HG03575 (cell line): ENCODE measurements around the gene PCCA.
"Not testable (repeated sequence)": the region's sequence is repeated elsewhere in the genome, so short reads cannot be mapped to it uniquely, and the experiment has no call there.

ENCODE experiments used
- ATAC-seq: cut with Tn5 transposase; IDR thresholded peaks from one replicate; pipeline ENCODE4 v1.9.1; 2021; ENCODE audit not compliant: unreplicated experiment, insufficient number of reproducible peaks, low FRiP score; ENCODE audit errors: extremely low read depth

Gene PCCA

GRCh38 chr13:100088644-100089464 lies at the start of gene PCCA:
Gene PCCA (plus strand): TSS chr13:100089093. CDS start chr13:100089121, 28 bp downstream.
- ATAC-seq = peak; percentile 75

GRCh38 chr13:100039740-100040139 lies 49.2 kb upstream of the PCCA start:
- ATAC-seq = no peak

GRCh38 chr13:100040196-100040595 lies 48.7 kb upstream of the PCCA start:
- ATAC-seq = no peak

GRCh38 chr13:100044936-100045335 lies 44.0 kb upstream of the PCCA start:
- ATAC-seq = no peak

GRCh38 chr13:100045355-100045754 lies 43.5 kb upstream of the PCCA start:
- no peak for ATAC-seq

- no peak for ATAC-seq
Observed at GRCh38 chr13:100051070-100051469, 37.8 kb upstream of the PCCA start.

GRCh38 chr13:100059827-100060226 lies 29.1 kb upstream of the PCCA start:
- no peak for ATAC-seq

GRCh38 chr13:100063333-100063732 lies 25.6 kb upstream of the PCCA start:
- ATAC-seq = no peak

GRCh38 chr13:100063906-100064305 lies 25.0 kb upstream of the PCCA start:
- no peak for ATAC-seq

GRCh38 chr13:100068133-100068931 lies 20.6 kb upstream of the PCCA start:
- no peak for ATAC-seq

- no peak for ATAC-seq
Observed at GRCh38 chr13:100069278-100069677, 19.6 kb upstream of the PCCA start.

GRCh38 chr13:100075700-100076587 lies 12.9 kb upstream of the PCCA start:
- no peak for ATAC-seq

- ATAC-seq = not testable (repeated sequence)
Observed at GRCh38 chr13:100079003-100079402, 9.9 kb upstream of the PCCA start.

- ATAC-seq = not testable (repeated sequence)
Observed at GRCh38 chr13:100083401-100083800, 5.5 kb upstream of the PCCA start.

- no peak for ATAC-seq
Observed at GRCh38 chr13:100088273-100088643, 635 bp upstream of the PCCA start.

- ATAC-seq = peak; percentile 11
Observed at GRCh38 chr13:100089465-100090032, 656 bp downstream of the PCCA start.

- ATAC-seq = no peak
Observed at GRCh38 chr13:100090861-100091260, 2.0 kb downstream of the PCCA start.

GRCh38 chr13:100091391-100091790 lies 2.5 kb downstream of the PCCA start:
- ATAC-seq = no peak

GRCh38 chr13:100092273-100092672 lies 3.4 kb downstream of the PCCA start:
- ATAC-seq = not testable (repeated sequence)
